GM19238 (cell line): ENCODE results near the gene PTOV1.
A peak's percentile ranks its signal among the peaks of the same experiment; 100 is the strongest.
"Not testable (repeated sequence)": the region's sequence is repeated elsewhere in the genome, so short reads cannot be mapped to it uniquely, and the experiment has no call there.

Experiments
- DNase-seq: peaks from one replicate; pipeline ENCODE4 v3.0.0; 2011; ENCODE audit warnings: low spot score; ENCODE audit not compliant: insufficient read length

The PTOV1 gene

DNA sequence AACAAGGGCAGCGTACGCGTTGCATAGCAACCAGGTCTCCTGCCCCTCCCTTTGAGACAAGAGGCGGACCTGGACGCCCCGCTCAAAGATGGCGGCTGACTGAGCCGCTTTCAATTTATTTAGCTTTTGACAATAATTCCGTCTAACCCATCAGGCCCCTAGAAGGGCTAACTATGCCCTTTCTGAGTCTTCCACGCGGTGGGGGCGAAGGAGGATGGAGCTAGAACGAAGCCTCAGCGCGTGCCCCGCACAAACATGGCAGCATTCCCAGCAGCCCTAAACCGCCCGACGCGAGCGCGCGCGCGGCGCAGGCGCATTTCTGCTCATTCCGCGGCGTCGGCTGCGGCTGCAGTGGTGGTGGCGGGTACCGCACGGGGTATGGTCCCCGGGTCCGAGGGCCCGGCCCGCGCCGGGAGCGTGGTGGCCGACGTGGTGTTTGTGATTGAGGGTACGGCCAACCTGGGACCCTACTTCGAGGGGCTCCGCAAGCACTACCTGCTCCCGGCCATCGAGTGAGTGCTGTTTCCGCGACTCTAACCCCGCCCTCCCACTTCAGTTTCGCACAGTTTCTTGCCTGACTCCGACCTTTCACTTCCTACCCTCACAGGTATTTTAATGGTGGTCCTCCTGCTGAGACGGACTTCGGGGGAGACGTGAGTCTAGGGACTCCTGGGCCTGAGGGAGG is 32.9 kb upstream of the PTOV1 start, which contains the start of gene MED25:
Gene MED25 (plus strand): TSS at position 326 of the 685 bp plus-strand sequence. CDS start 53 bp downstream, at position 379.
- DNase-seq: peak; percentile 84

DNA sequence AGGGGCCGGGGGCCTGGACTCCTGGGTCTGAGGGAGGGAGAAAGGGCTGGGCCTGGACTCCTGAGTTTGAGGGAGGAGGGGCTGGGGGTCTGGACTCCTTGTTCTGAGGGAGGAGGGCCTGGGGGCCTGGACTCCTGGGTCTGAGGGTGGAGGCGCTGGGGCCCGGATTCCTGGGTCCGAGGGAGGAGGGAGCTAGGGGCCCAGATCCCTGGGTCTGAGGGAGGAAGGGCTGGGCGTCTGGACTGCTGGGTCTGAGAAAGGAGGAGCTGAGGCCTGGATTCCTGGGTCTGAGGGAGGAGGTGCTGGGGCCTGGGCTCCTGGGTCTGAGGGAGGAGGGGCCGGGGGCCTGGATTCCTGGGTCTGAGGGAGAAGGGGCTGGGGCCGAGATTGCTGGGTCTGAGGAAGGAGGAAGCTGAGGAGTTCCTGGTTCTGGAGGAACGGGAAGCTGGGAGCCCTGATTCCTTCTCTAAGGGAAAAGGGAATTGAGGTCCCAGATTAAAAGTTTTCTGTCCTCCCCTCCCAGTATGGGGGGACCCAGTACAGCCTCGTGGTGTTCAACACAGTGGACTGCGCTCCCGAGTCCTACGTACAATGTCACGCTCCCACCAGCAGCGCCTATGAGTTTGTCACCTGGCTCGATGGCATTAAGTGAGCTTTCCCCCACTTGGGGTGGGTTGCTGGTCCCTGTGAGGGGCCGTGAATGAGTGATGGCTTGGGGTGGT is 32.1 kb upstream of the PTOV1 start:
- DNase-seq: no peak

DNA sequence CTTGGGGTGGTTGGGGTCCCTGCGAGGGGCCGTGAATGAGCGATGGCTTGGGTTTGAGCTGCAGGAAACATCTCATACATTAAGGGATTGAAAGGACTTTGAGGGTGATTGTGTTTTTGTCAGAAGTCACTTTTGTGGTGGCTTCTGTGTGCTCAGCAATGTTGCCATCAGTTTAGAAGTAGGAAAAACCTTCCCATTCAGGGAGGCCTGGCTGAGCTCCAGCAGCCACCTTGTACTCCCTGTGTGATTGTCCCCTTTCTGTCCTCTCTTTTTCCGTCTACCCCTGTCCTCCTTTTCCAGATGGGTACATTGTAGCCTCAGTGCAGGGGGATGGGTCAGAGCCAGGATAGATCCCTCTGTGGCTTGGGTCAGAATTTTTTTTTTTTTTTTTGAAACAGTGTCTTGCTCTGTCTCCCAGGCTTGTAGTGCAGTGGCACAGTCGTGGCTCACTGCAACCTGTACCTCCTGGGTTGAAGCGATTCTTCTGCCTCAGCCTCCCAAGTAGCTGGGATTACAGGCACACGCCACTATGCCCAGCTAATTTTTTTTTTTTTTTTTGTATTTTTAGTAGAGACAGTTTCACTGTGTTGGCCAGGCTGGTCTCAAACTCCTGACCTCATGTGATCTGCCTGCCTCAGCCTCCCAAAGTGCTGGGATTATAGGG is 31.4 kb upstream of the PTOV1 start:
- not testable (repeated sequence) for DNase-seq

- no peak for DNase-seq
These were observed 30.8 kb upstream of the PTOV1 start for GRCh38 chr19:49820125-49820524.

DNA sequence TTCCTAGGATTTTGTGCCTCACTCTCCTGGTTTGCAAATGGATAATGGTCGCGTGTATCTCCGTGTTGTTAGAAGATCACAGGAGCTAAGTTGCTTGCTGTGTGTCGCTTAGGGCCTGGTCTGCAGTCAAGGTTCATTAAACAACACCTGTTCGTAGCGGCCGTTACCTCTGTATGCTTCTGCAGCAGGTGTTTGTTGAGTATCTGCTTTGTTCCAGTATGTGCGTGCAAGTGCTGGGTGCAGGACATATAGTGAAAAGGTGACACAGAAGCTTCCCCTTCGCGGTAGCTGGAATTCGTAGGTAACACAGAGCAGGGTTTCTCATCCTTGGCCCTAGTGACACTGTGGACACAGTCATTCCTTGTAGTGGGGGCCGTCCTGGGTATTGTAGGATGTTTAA is 27.5 kb upstream of the PTOV1 start:
- no peak for DNase-seq

GRCh38 chr19:49824662-49825061 is 26.3 kb upstream of the PTOV1 start:
- no peak for DNase-seq

- DNase-seq: no peak
These were observed 23.9 kb upstream of the PTOV1 start for GRCh38 chr19:49827034-49827433.

- no peak for DNase-seq
These were observed 21.8 kb upstream of the PTOV1 start for GRCh38 chr19:49829200-49829599.

GRCh38 chr19:49829721-49830120 is 21.2 kb upstream of the PTOV1 start:
- no peak for DNase-seq

GRCh38 chr19:49830766-49831165 is 20.2 kb upstream of the PTOV1 start:
- DNase-seq: no peak

GRCh38 chr19:49831592-49831991 is 19.4 kb upstream of the PTOV1 start:
- no peak for DNase-seq

GRCh38 chr19:49832556-49832955 is 18.4 kb upstream of the PTOV1 start:
- no peak for DNase-seq

DNA sequence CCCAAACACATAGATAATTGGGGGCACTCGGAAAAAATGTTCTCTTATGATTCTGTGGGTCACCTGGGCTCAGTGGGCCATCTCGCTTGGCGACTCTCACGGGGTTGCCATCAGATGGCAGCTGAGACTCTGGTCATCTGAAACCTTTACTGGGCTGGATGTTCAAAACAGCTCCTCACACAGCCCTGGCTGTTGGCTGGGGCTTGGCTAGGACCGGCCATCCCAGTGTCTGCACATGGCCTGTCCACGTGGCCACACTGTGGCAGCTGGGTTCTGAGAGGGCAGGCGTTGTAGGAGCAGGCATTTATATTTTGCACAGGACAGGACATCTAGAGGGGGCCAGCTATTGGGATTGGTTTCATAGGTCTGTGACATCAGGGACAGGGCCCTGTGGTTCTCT is 17.4 kb upstream of the PTOV1 start:
- DNase-seq: no peak

GRCh38 chr19:49835562-49835961 is 15.4 kb upstream of the PTOV1 start:
- no peak for DNase-seq

- no peak for DNase-seq
These were observed 14.6 kb upstream of the PTOV1 start for GRCh38 chr19:49836176-49837008.

DNA sequence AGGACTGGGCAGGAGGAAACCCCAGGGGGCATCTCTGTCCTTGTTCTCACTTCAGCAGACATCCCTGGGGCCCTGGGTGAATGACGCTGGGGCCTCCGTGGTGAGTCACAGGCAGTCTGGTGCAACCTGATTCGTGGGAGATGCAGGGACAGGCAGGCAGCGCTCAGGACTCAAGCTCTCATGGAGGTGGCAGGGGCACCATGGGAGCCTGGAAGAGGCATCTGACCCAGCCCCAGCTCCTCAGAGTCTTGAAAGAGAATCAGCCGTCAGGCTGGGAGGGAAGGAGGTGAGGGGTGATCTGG is 14.0 kb upstream of the PTOV1 start:
- DNase-seq: no peak

DNA sequence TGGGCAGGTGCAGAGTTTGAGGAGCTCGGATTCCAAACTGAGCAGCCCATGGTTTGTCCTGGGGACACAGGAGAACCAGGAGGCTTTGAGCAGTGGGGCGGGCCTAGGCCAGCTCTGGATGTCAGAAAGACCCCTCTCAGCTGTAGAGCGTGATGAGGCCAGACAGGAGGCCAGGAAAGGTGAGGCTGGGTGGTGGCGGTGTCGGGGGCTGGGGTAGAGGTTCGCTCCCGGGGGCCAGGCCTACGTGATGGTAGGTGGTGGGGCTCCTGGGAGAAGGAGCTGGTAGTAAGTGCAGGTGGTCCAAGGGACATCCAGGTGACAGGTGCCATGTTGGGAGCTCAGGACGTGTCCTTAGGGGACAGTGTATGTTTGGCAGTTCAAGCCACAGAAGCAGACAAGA is 13.5 kb upstream of the PTOV1 start:
- no peak for DNase-seq

DNA sequence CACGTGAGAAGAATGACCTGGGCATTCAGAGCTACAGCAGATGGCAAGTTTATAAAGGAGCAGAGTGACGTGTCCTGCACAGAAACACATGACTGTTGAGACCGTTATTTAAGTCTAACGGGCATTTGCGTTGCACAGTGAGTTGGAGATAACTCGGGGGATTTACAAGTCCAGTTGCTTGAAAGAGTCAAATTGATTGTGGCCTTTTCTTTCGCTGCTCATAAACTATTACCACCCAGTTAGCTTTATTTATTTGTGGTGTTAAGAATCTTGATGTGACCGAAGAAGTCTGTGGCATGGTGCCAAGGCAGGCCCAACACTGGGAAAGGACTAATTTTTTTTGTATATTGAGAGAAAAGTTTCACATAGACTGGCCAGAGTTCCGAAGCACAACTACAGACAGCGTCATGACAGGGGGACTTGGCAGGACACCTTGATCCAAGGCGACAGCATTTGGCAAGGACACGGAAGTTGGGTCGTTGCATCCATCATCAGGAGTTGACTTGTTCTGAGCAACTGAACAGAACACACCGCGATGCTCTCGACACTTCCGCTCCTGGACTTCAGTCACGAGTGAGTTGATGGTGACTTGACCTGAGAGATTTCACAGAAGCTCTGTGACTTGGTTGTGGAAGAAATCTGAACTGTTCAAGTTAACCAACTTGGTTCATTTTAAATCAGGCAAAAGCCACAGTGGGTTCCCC is 11.9 kb upstream of the PTOV1 start:
- no peak for DNase-seq

GRCh38 chr19:49839713-49840112 is 11.2 kb upstream of the PTOV1 start:
- DNase-seq: no peak

DNA sequence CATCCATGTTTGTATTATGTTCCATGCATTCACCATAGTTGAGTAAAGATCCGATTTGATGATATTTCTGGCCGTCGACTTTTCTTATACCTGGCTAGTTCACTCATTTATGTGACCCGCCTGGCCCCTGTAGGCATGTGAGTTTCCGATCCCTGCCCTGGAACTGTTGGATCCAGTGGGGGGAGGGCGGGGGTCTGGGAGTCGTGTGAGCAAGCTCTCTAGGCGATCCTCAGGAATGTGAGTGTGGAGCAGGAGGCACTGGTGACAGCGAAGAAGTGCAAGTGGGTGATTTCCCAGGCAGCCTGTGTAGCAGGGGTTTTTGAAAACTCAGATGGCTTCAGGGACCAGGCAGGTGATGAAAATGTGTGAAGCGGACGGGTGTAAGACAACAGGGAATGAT is 10.6 kb upstream of the PTOV1 start:
- no peak for DNase-seq

DNA sequence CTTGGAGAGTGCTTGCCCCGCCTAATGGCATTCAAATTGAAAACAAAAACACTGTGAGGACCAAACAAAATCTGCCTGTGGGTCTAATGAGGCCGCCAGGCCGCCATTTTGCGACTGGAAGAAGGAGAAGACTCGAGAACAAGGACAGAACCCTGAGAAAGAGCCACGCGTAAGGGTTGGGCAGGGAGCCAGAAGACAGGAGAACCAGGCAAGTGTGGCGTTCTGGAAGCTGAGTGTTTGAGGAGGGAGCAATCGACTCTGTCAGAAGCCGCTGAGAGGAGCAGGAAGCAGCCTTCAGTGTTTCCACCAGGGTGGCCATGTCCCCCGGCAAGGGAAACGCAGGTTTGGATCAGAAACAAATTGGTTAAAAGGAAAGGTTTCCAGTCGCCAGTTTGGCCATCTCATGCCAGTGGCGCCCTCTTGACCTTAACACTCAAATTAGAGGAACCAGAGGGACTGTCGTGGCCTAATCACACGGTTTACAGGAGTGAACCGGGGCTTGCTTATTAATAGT is 10.2 kb upstream of the PTOV1 start:
- no peak for DNase-seq
